Upper lobe of left lung (tissue), 6 donors: ENCODE measurements around the gene STAT4. TPM values are rescaled to one million over a fixed set of nuclear protein-coding genes. Genes with fewer than 3 reads are reported as not detected.

ENCODE experiments used
- ATAC-seq, 2 donors: fragments of 200-7000 bp; cut with Tn5 transposase; one replicate each; pipeline ENCODE4 v1.9.1; 2022; ENCODE audit warnings: mild to moderate bottlenecking in 2 of 2, moderate library complexity in 2 of 2; ENCODE audit not compliant: low FRiP score in 2 of 2
- DNase-seq, 2 donors: peaks; one replicate each; pipeline ENCODE4 v3.0.0-alpha.2; 2019 to 2020
- H3K27ac ChIP-seq, 4 donors: fragments of 200-600 bp; sonication (generic); one replicate each; pipeline ENCODE4 v1.5.1; 2016 to 2019
- H3K27me3 ChIP-seq, 4 donors: fragments of 200-600 bp; sonication (generic); one replicate each; pipeline ENCODE4 v1.5.1; 2017 to 2019
- H3K36me3 ChIP-seq, 4 donors: fragments of 200-600 bp; sonication (generic); one replicate each; pipeline ENCODE4 v1.5.1; 2016 to 2019
- H3K4me1 ChIP-seq, 4 donors: fragments of 200-600 bp; sonication (generic); one replicate each; pipeline ENCODE4 v1.5.1; 2018 to 2019
- H3K4me3 ChIP-seq, 4 donors: fragments of 200-600 bp; sonication (generic); one replicate each; pipeline ENCODE4 v1.5.1; 2017 to 2019; ENCODE audit warnings: mild to moderate bottlenecking in 2 of 4, moderate library complexity in 1 of 4
- H3K9me3 ChIP-seq, 4 donors: fragments of 200-600 bp; sonication (generic); one replicate each; pipeline ENCODE4 v1.5.1; 2018 to 2019
- CTCF ChIP-seq, 6 experiments: fragments of 450-650 bp in 4 of 6; fragments of 200-600 bp in 2 of 6; sonication (generic) in 2 of 6; IDR thresholded peaks; one replicate each; pipeline ENCODE4 v1.5.1; 2016 to 2019; ENCODE audit warnings: antibody characterized with exemption in 6 of 6
- EP300 ChIP-seq, 4 donors: sonication (generic); formaldehyde crosslinking; IDR thresholded peaks; one replicate each; pipeline ENCODE4 v1.5.1; 2017; ENCODE audit warnings: antibody characterized with exemption in 4 of 4, control low read depth in 2 of 4
- POLR2A ChIP-seq, 4 donors: fragments of 450-650 bp; IDR thresholded peaks; one replicate each; pipeline ENCODE4 v1.5.1; 2016 to 2017; ENCODE audit warnings: antibody characterized with exemption in 4 of 4, mild to moderate bottlenecking in 2 of 4
- POLR2AphosphoS5 ChIP-seq, 2 donors: sonication (generic); formaldehyde crosslinking; IDR thresholded peaks; one replicate each; pipeline ENCODE4 v1.5.1; 2017; ENCODE audit warnings: antibody characterized with exemption in 2 of 2
- WGBS, 2 donors: methylation state at CpG; one replicate each; pipeline ENCODE4 v1.1.5; 2017 to 2018; 5-methylcytosine and 5-hydroxymethylcytosine counted together
- total RNA-seq, 6 donors: library from RNA; depleted of rRNA in 4 of 6; stranded (reverse); fragments of >200 nt in 4 of 6; gene quantifications; one replicate each; pipeline versions ENCODE4 v1.1.0 to v1.2.1, GENCODE V29; 2016 to 2021
- donor health status: DM: no; HTN: no; CAD: no; lungs with moderate emphysema.
- donor health status: DM: no; HTN: yes; CAD: no; lungs with severe emphysema.

STAT4 gene
- total RNA-seq, 6 donors from 2014 or later, result 3.6 to 11.9 (median 6.0) TPM

GRCh38 chr2:191048073-191048472, 102.7 kb downstream of the STAT4 start:
- Histone ChIP-seq H3K9me3 (no peaks in the 10 kb centered on the region), H3K27me3 (no peaks in the 10 kb centered on the region), H3K27ac (no peak overlapping the region), H3K4me3 (no peak overlapping the region), H3K4me1 (peaks cover 6 to 19% (median 11%) of the 10 kb centered on the region in 4 donors), H3K36me3 (no peaks in the 10 kb centered on the region)
- TF ChIP-seq CTCF (IDR thresholded peaks at IDR 0.05) (no peak), POLR2A (IDR thresholded peaks at IDR 0.05) (no peak), EP300 (IDR thresholded peaks at IDR 0.05) (no peak), POLR2AphosphoS5 (IDR thresholded peaks at IDR 0.05) (no peak)
- WGBS, 2 donors, result 88 to 96% methylated on average over 3 of the region's 3 CpGs
- no peak for DNase-seq
- ATAC-seq, result no peak

- 92 to 93% methylated on average over 1 of the region's 1 CpG for WGBS, 2 donors
- no peak for DNase-seq
- Histone ChIP-seq H3K27me3 (no peaks in the 10 kb centered on the region), H3K27ac (no peak overlapping the region), H3K36me3 (no peaks in the 10 kb centered on the region), H3K9me3 (no peaks in the 10 kb centered on the region), H3K4me1 (no peaks in the 10 kb centered on the region), H3K4me3 (no peak overlapping the region)
- TF ChIP-seq POLR2A (IDR thresholded peaks at IDR 0.05) (no peak), POLR2AphosphoS5 (IDR thresholded peaks at IDR 0.05) (no peak), CTCF (IDR thresholded peaks at IDR 0.05) (no peak), EP300 (IDR thresholded peaks at IDR 0.05) (no peak)
- ATAC-seq, result no peak
Observed at GRCh38 chr2:191045141-191045540, 105.7 kb downstream of the STAT4 start.

GRCh38 chr2:191043438-191043837, 107.4 kb downstream of the STAT4 start:
- no peaks in the 10 kb centered on the region for H3K36me3 ChIP-seq

GRCh38 chr2:191041418-191042161, 109.2 kb downstream of the STAT4 start:
- no peak overlapping the region for H3K27ac ChIP-seq
- TF ChIP-seq POLR2A (IDR thresholded peaks at IDR 0.05) (no peak), EP300 (IDR thresholded peaks at IDR 0.05) (peak in 1 of 4 donors; percentile 80)
- ATAC-seq, result peak; percentile 55 to 91
- H3K36me3 ChIP-seq, result no peaks in the 10 kb centered on the region
- H3K9me3 ChIP-seq, result no peaks in the 10 kb centered on the region
- WGBS, 2 donors, result 71 to 72% methylated on average over 3 of the region's 3 CpGs
- no peak overlapping the region for H3K4me3 ChIP-seq
- DNase-seq, result peak in 1 of 2 donors; percentile 83
- H3K27me3 ChIP-seq, result no peaks in the 10 kb centered on the region
- peaks cover 0 to 9% (median 0%) of the 10 kb centered on the region in 4 donors for H3K4me1 ChIP-seq

More at GRCh38 chr2:191043438-191043837, 107.4 kb downstream of the STAT4 start:
- Histone ChIP-seq H3K27me3 (no peaks in the 10 kb centered on the region), H3K4me3 (no peak overlapping the region), H3K9me3 (no peaks in the 10 kb centered on the region), H3K27ac (no peak overlapping the region), H3K4me1 (peaks cover 0 to 3% (median 0%) of the 10 kb centered on the region in 4 donors)
- ATAC-seq (no peak), DNase-seq (no peak)
- TF ChIP-seq POLR2AphosphoS5 (IDR thresholded peaks at IDR 0.05), result no peak
- no peak for TF ChIP-seq POLR2A (IDR thresholded peaks at IDR 0.05)
- TF ChIP-seq CTCF (IDR thresholded peaks at IDR 0.05), result no peak
- TF ChIP-seq EP300 (IDR thresholded peaks at IDR 0.05), result no peak
- WGBS, 2 donors, result 89 to 93% methylated on average over 3 of the region's 3 CpGs

- no peak overlapping the region for H3K27ac ChIP-seq
- ATAC-seq, result no peak
- WGBS, 2 donors, result 60 to 63% methylated on average over 1 of the region's 1 CpG
Observed at GRCh38 chr2:191039616-191040015, 111.2 kb downstream of the STAT4 start.

More at GRCh38 chr2:191039616-191040015, 111.2 kb downstream of the STAT4 start:
- no peak for DNase-seq
- Histone ChIP-seq H3K4me1 (peaks cover 0 to 9% (median 0%) of the 10 kb centered on the region in 4 donors), H3K4me3 (no peak overlapping the region), H3K36me3 (no peaks in the 10 kb centered on the region), H3K27me3 (no peaks in the 10 kb centered on the region), H3K9me3 (no peaks in the 10 kb centered on the region)
- TF ChIP-seq CTCF (IDR thresholded peaks at IDR 0.05) (no peak), POLR2A (IDR thresholded peaks at IDR 0.05) (no peak), POLR2AphosphoS5 (IDR thresholded peaks at IDR 0.05) (no peak), EP300 (IDR thresholded peaks at IDR 0.05) (no peak)
